HepG2 (cell line): Measurements from ENCODE around the gene CD19. TPM values are rescaled to one million over a fixed set of nuclear protein-coding genes. Genes with fewer than 3 reads are reported as not detected.

Experiments used
- ATAC-seq: fragments of 200-7000 bp; cut with Tn5 transposase; 3 replicates; pipeline ENCODE4 v1.9.1; 2020; ENCODE audit warnings: mild to moderate bottlenecking, moderate library complexity
- BruUV-seq: library from RNA; stranded (reverse); fragments of 400-500 nt; replicated peaks from 2 replicates; lab custom pipeline; 2021; lab: Mats Ljungman, UMichigan
- CTCF ChIA-PET: fragments of 300-600 bp; formaldehyde crosslinking; extraction: SDS; loops from one replicate; lab custom pipeline; 2021; ENCODE audit warnings: low total read pairs, inconsistent platforms, low intra/inter-chr PET ratio; lab: Yijun Ruan, JAX
- POLR2A ChIA-PET: fragments of 350-600 bp; sonication (Branson Sonifier 250); formaldehyde crosslinking; loops from one replicate; lab custom pipeline; 2020; ENCODE audit warnings: antibody characterized with exemption, inconsistent platforms; lab: Yijun Ruan, JAX
- DNase-seq: peaks from one replicate; pipeline ENCODE4 v3.0.0-alpha.2; 2015; ENCODE audit warnings: low spot score
- FAIRE-seq: peaks from 3 replicates; lab custom pipeline; 2011; peaks lifted over from hg19 to GRCh38; lab: Jason Lieb, UNC
- H2AFZ ChIP-seq: one replicate; pipeline ENCODE4 v1.6.1; 2011; ENCODE audit warnings: low read length, inconsistent platforms
- H3K27ac ChIP-seq: fragments of 300-600 bp; 3 replicates; pipeline ENCODE4 v1.8.0; 2011; ENCODE audit warnings: mixed run types, mild to moderate bottlenecking, mixed read lengths, low read length, inconsistent platforms; ENCODE audit not compliant: insufficient read depth; ENCODE audit errors: extremely low read length
- H3K27me3 ChIP-seq, 2 experiments: fragments of 200-600 bp in 1 of 2; 2 replicates in 1 of 2; 3 replicates in 1 of 2; pipeline versions ENCODE4 v1.6.0 to v1.8.0; 2011; ENCODE audit warnings: low read length in 2 of 2, mild to moderate bottlenecking in 2 of 2, moderate library complexity in 2 of 2, inconsistent platforms in 1 of 2; ENCODE audit not compliant: insufficient read depth in 2 of 2, control insufficient read depth in 1 of 2
- H3K36me3 ChIP-seq, 2 experiments: fragments of 200-600 bp in 1 of 2; replicated peaks in 1 of 2; 2 replicates in 1 of 2; 3 replicates in 1 of 2; pipeline versions ENCODE4 v1.5.1 to v1.8.0; 2011; ENCODE audit warnings: low read length in 2 of 2, inconsistent platforms in 1 of 2; ENCODE audit not compliant: insufficient read depth in 2 of 2, control insufficient read depth in 1 of 2
- H3K4me1 ChIP-seq: 2 replicates; pipeline ENCODE4 v1.5.1; 2012; ENCODE audit warnings: low read length, inconsistent platforms; ENCODE audit not compliant: insufficient read depth
- H3K4me2 ChIP-seq: 2 replicates; pipeline ENCODE4 v1.6.0; 2011; ENCODE audit warnings: low read depth, low read length, inconsistent platforms
- H3K4me3 ChIP-seq, 3 experiments: fragments of 200-600 bp in 1 of 3; sonication (generic), shearing (Covaris generic) in 1 of 3; replicated peaks in 1 of 3; 2 replicates each; pipeline ENCODE4 v1.5.1; 2011 to 2016; ENCODE audit warnings: low read length in 3 of 3, inconsistent platforms in 2 of 3, low read depth in 2 of 3, mild to moderate bottlenecking in 2 of 3, control low read depth in 1 of 3, mixed read lengths in 1 of 3; ENCODE audit not compliant: insufficient read depth in 1 of 3
- H3K79me2 ChIP-seq: one replicate; pipeline ENCODE4 v1.6.1; 2011; ENCODE audit warnings: low read length, inconsistent platforms; ENCODE audit not compliant: insufficient read depth
- H3K9ac ChIP-seq: 2 replicates; pipeline ENCODE4 v1.6.0; 2011; ENCODE audit warnings: mild to moderate bottlenecking, low read depth, low read length, inconsistent platforms; ENCODE audit not compliant: insufficient read depth
- H3K9me3 ChIP-seq: 2 replicates; pipeline ENCODE4 v1.5.1; 2012; ENCODE audit warnings: mild to moderate bottlenecking, low read length
- H4K20me1 ChIP-seq: 2 replicates; pipeline ENCODE4 v1.6.0; 2011; ENCODE audit warnings: inconsistent platforms, mild to moderate bottlenecking, low read length, moderate library complexity; ENCODE audit not compliant: insufficient read depth
- KDM6A ChIP-seq: IDR thresholded peaks from 2 replicates; pipeline ENCODE4 v1.6.1; 2016; ENCODE audit warnings: low read depth
- NCOA2 ChIP-seq: sonication (generic); formaldehyde crosslinking; IDR thresholded peaks from 2 replicates; pipeline ENCODE4 v1.8.0; 2022; ENCODE audit warnings: inconsistent platforms
- TFAP4 ChIP-seq: sonication (generic); IDR thresholded peaks from 2 replicates; pipeline ENCODE4 v1.6.1; 2016; ENCODE audit warnings: low read depth, borderline replicate concordance
- ZBTB49 ChIP-seq: sonication (generic); formaldehyde crosslinking; IDR thresholded peaks from 2 replicates; pipeline ENCODE4 v1.4.0; 2020; ENCODE audit warnings: missing genetic modification reagents, borderline replicate concordance
- ZNF530 ChIP-seq: sonication (generic); formaldehyde crosslinking; IDR thresholded peaks from 2 replicates; pipeline ENCODE4 v1.5.0; 2020; ENCODE audit warnings: low read depth, mild to moderate bottlenecking, missing genetic modification reagents
- WGBS: methylation state at CpG from one replicate; pipeline ENCODE4 v1.1.6; 2017; ENCODE audit warnings: low lambda C conversion rate; 5-methylcytosine and 5-hydroxymethylcytosine counted together
- in situ Hi-C: cut with HindIII; loops from 2 replicates; pipeline ENCODE4 v1.10.0; 2017; ENCODE audit warnings: low pct_unique_long_range_greater_than_20kb; ENCODE audit not compliant: extremely low pct_ligation_motif_present
- intact Hi-C: fragments of 100-400 bp; cut with micrococcal nuclease; formaldehyde crosslinking; loops from one replicate; pipeline ENCODE4 v1.10.0; 2022; ENCODE audit not compliant: unreplicated experiment
- polyA plus RNA-seq, 8 experiments: library from polyadenylated mRNA; depleted of rRNA in 3 of 8; stranded (reverse) in 7 of 8; unstranded in 1 of 8; fragments of >200 nt; fragmentation: Illumina TruSeq in 4 of 8; extraction: Trizol in 4 of 8; gene quantifications; 2 replicates each; pipeline versions ENCODE4 v1.2.1 to v1.2.3, GENCODE V29; 2011 to 2016; ENCODE audit warnings: low read depth in 4 of 8, missing spikeins in 1 of 8, mixed read lengths in 1 of 8; ENCODE audit not compliant: insufficient read depth in 1 of 8
- total RNA-seq, 5 experiments: library from RNA; depleted of rRNA; stranded (reverse); fragments of >200 nt; fragmentation: Illumina TruSeq; extraction: Trizol; gene quantifications; 2 replicates each; pipeline ENCODE4 v1.2.3, GENCODE V29; 2016; ENCODE audit warnings: low read depth in 1 of 5

CD19 gene
- total and polyA plus RNA-seq, 2 of the 13 experiments (the other 11 are each of a cell fraction or from before 2014, with no cell fraction given), result 0.55 to 1.1 TPM

DNA sequence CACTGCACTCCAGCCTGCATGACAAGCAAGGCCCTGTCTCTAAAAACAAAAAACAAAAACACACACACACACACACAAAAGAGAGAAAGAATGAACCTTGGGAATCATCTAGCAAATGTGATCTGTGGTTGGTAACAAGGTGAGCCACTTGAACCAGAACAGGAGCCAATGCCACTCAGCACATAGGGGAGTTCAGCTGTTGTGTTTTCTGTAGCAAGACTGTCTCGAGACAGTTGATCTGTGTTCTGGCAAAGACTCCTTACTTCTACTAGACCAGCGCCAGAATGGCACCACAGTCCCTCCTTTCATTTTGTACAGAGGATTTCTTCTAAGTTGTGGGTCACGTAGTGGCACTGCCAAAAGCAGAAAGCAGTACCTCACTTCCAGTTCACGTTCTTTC lies 32.8 kb upstream of the CD19 start:
- FAIRE-seq, result no peak
- no peak overlapping the region for H3K4me3 ChIP-seq
- peaks cover 13% of the 10 kb centered on the region for H3K4me1 ChIP-seq
- in situ Hi-C loops, result no loop called here
- CTCF ChIA-PET, result no interaction called here
- 94% methylated on average over 4 of the region's 4 CpGs for WGBS
- no peaks in the 10 kb centered on the region for H3K79me2 ChIP-seq
- intact Hi-C loops, result no loop called here
- no peak for TF ChIP-seq TFAP4
- no peak for TF ChIP-seq NCOA2 (CRISPR knock-in tag)
- no peak for TF ChIP-seq KDM6A (CRISPR knock-in tag)
- no peak for TF ChIP-seq ZNF530 (CRISPR knock-in tag)
- no peak for TF ChIP-seq ZBTB49 (CRISPR knock-in tag)
- TF ChIP-seq, all 625 proteins: peak for 0
- no peak overlapping the region for H3K27ac ChIP-seq
- no peak for DNase-seq
- no peaks in the 10 kb centered on the region for H4K20me1 ChIP-seq
- no peak for ATAC-seq
- POLR2A ChIA-PET, result no interaction called here
- no peaks in the 10 kb centered on the region for H3K27me3 ChIP-seq
- H3K9me3 ChIP-seq, result no peaks in the 10 kb centered on the region
- BruUV-seq, result no TSS peak
- H3K9ac ChIP-seq, result no peak overlapping the region
- H2AFZ ChIP-seq, result no peak overlapping the region
- peaks cover 20 to 25% of the 10 kb centered on the region in 2 experiments for H3K36me3 ChIP-seq
- H3K4me2 ChIP-seq, result no peak overlapping the region
